ENCODE data around the gene HSPA12B. TPM values are rescaled to one million over a fixed set of nuclear protein-coding genes. Genes with fewer than 3 reads are reported as not detected.

The HSPA12B gene
- total and polyA plus RNA-seq, 2 of the 13 experiments (the other 11 are each of a cell fraction or from before 2014, with no cell fraction given), result 0.01 TPM; not detected in 1

- TF ChIP-seq MTF2 (CRISPR knock-in tag; IDR thresholded peaks at IDR 0.05; ENCODE audit: borderline replicate concordance), result 0 out of 2 replicates have a peak, but pooled peaks have one; percentile 14
- no peak for TF ChIP-seq ZNF468 (CRISPR knock-in tag; IDR thresholded peaks at IDR 0.05)
- TF ChIP-seq ZNF790 (CRISPR knock-in tag; IDR thresholded peaks at IDR 0.05; ENCODE audit: borderline replicate concordance), result peak; percentile 75; the same call in 1 of the 2 replicates
- TF ChIP-seq ZNF839 (CRISPR knock-in tag; IDR thresholded peaks at IDR 0.05; ENCODE audit: borderline replicate concordance), result peak; percentile 73; the same call in 1 of the 2 replicates
- no peak for TF ChIP-seq POGZ (CRISPR knock-in tag; IDR thresholded peaks at IDR 0.05)
- peak; percentile 65; the same call in 1 of the 2 replicates for TF ChIP-seq SNAPC2 (CRISPR knock-in tag; IDR thresholded peaks at IDR 0.05)
- 0 out of 2 replicates have a peak, but pooled peaks have one; percentile 8 for TF ChIP-seq ZBTB39 (CRISPR knock-in tag; IDR thresholded peaks at IDR 0.05)
- peak; percentile 80; the same call in 1 of the 2 replicates for TF ChIP-seq ZNF354B (CRISPR knock-in tag; IDR thresholded peaks at IDR 0.05)
- TF ChIP-seq ZBTB40 (IDR thresholded peaks at IDR 0.05), result no peak
- peak; percentile 46; the same call in 1 of the 2 replicates for TF ChIP-seq ZBTB40 (CRISPR knock-in tag; IDR thresholded peaks at IDR 0.05)
- peak; percentile 36 for TF ChIP-seq ZEB1 (IDR thresholded peaks at IDR 0.05; ENCODE audit: insufficient replicate concordance, low read depth)
- TF ChIP-seq ZNF83 (CRISPR knock-in tag; IDR thresholded peaks at IDR 0.05; ENCODE audit: borderline replicate concordance), result peak; percentile 89
- peak; percentile 88; the same call in 1 of the 2 replicates for TF ChIP-seq ZSCAN5A (CRISPR knock-in tag; IDR thresholded peaks at IDR 0.05; ENCODE audit: borderline replicate concordance)
- 0 out of 2 replicates have a peak, but pooled peaks have one; percentile 32 for TF ChIP-seq ZNF451 (CRISPR knock-in tag; IDR thresholded peaks at IDR 0.05)
- peak; percentile 93; the same call in 1 of the 2 replicates for TF ChIP-seq THYN1 (CRISPR knock-in tag; IDR thresholded peaks at IDR 0.05; ENCODE audit: borderline replicate concordance, low read depth)
These were observed 34.6 kb downstream of the HSPA12B start (continued) for GRCh38 chr20:3767110-3767426.

Measured in HepG2 (cell line).